GM23338 (cell line): ENCODE results near the gene HRK. TPM values are rescaled to one million over a fixed set of nuclear protein-coding genes. Genes with fewer than 3 reads are reported as not detected.

Experiments used
- ATAC-seq: fragments of 200-7000 bp; cut with Tn5 transposase; 3 replicates; pipeline ENCODE4 v1.9.1; 2020
- DNase-seq: peaks from one replicate; pipeline ENCODE4 v3.0.0-alpha.2; 2015; ENCODE audit warnings: low spot score
- H2AFZ ChIP-seq: fragments of 200-600 bp; sonication (generic); 2 replicates; pipeline ENCODE4 v1.8.0; 2016; ENCODE audit warnings: antibody characterized with exemption, mild to moderate bottlenecking, moderate library complexity
- H3F3A ChIP-seq: fragments of 200-600 bp; sonication (generic); replicated peaks from 2 replicates; pipeline ENCODE4 v1.8.0; 2017; ENCODE audit warnings: antibody characterized with exemption, mixed run types, low read depth
- H3K27ac ChIP-seq: fragments of 200-600 bp; sonication (generic); 2 replicates; pipeline ENCODE4 v1.6.1; 2016; ENCODE audit warnings: low read depth
- H3K27me3 ChIP-seq: fragments of 200-600 bp; sonication (generic); 2 replicates; pipeline ENCODE4 v1.8.0; 2016; ENCODE audit warnings: mild to moderate bottlenecking, mixed run types, moderate library complexity; ENCODE audit not compliant: insufficient read depth
- H3K36me3 ChIP-seq: fragments of 200-600 bp; sonication (generic); 2 replicates; pipeline ENCODE4 v1.8.0; 2016; ENCODE audit warnings: mild to moderate bottlenecking; ENCODE audit not compliant: insufficient read depth
- H3K4me1 ChIP-seq: fragments of 200-600 bp; sonication (generic); 2 replicates; pipeline ENCODE4 v1.8.0; 2016; ENCODE audit warnings: mild to moderate bottlenecking, moderate library complexity; ENCODE audit not compliant: insufficient read depth
- H3K4me2 ChIP-seq: fragments of 200-600 bp; sonication (generic); 2 replicates; pipeline ENCODE4 v1.7.1; 2017; ENCODE audit warnings: mixed run types
- H3K4me3 ChIP-seq: fragments of 200-600 bp; sonication (generic); 2 replicates; pipeline ENCODE4 v1.6.1; 2016; ENCODE audit warnings: mixed run types
- H3K79me2 ChIP-seq: fragments of 200-600 bp; sonication (generic); replicated peaks from 2 replicates; pipeline ENCODE4 v1.8.0; 2017; ENCODE audit warnings: mild to moderate bottlenecking; ENCODE audit not compliant: insufficient read depth
- H3K9me2 ChIP-seq: fragments of 200-600 bp; sonication (generic); 2 replicates; pipeline ENCODE4 v1.8.0; 2017; ENCODE audit not compliant: insufficient read depth
- H4K20me1 ChIP-seq: fragments of 200-600 bp; sonication (generic); replicated peaks from 2 replicates; pipeline ENCODE4 v1.8.0; 2017; ENCODE audit warnings: mild to moderate bottlenecking; ENCODE audit not compliant: insufficient read depth
- H3K27ac Mint-ChIP-seq: 2 replicates; pipeline ENCODE4 v1.8.0; 2020; ENCODE audit warnings: inconsistent platforms, mild to moderate bottlenecking, moderate library complexity, mixed read lengths
- H3K27me3 Mint-ChIP-seq: 3 replicates; pipeline ENCODE4 v1.8.0; 2022; ENCODE audit warnings: low read depth, mild to moderate bottlenecking, moderate library complexity, mixed read lengths, inconsistent platforms; ENCODE audit not compliant: insufficient read depth, poor library complexity
- H3K36me3 Mint-ChIP-seq: 3 replicates; pipeline ENCODE4 v1.8.0; 2021; ENCODE audit warnings: low read depth, mild to moderate bottlenecking, inconsistent platforms, moderate library complexity, mixed read lengths
- H3K4me1 Mint-ChIP-seq: 3 replicates; pipeline ENCODE4 v1.8.0; 2020; ENCODE audit warnings: mild to moderate bottlenecking, inconsistent platforms, mixed read lengths
- H3K4me3 Mint-ChIP-seq: 3 replicates; pipeline ENCODE4 v1.8.0; 2021; ENCODE audit warnings: moderate library complexity, mild to moderate bottlenecking, inconsistent platforms, mixed read lengths
- H3K9me3 Mint-ChIP-seq: 3 replicates; pipeline ENCODE4 v1.8.0; 2020; ENCODE audit warnings: moderate library complexity, mild to moderate bottlenecking, inconsistent platforms, mixed read lengths
- CREB1 ChIP-seq: fragments of 250-450 bp; sonication (Bioruptor Pico); IDR thresholded peaks from 2 replicates; pipeline ENCODE4 v1.5.0; 2020; ENCODE audit warnings: low read depth, mild to moderate bottlenecking, moderate library complexity
- CTCF ChIP-seq, 2 experiments: fragments of 200-600 bp in 1 of 2; sonication (generic) in 1 of 2; conservative IDR thresholded peaks; 2 replicates each; pipeline versions ENCODE4 v1.5.1 to v1.6.1; 2016 to 2017; ENCODE audit warnings: antibody characterized with exemption in 2 of 2, low read depth in 2 of 2, mild to moderate bottlenecking in 2 of 2, moderate library complexity in 1 of 2
- ETS1 ChIP-seq: IDR thresholded peaks from 2 replicates; pipeline ENCODE4 v1.6.1; 2016; ENCODE audit warnings: antibody characterized with exemption
- EZH2phosphoT487 ChIP-seq: fragments of 200-600 bp; sonication (generic); IDR thresholded peaks from one replicate; pipeline ENCODE4 v1.8.1; 2018; ENCODE audit warnings: antibody characterized with exemption; ENCODE audit not compliant: unreplicated experiment
- NANOG ChIP-seq: IDR thresholded peaks from 2 replicates; pipeline ENCODE4 v1.6.1; 2016; ENCODE audit warnings: antibody characterized with exemption, borderline replicate concordance
- POLR2AphosphoS5 ChIP-seq: IDR thresholded peaks from 2 replicates; pipeline ENCODE4 v1.6.1; 2016; ENCODE audit warnings: antibody characterized with exemption, low read depth
- ZNF114 ChIP-seq: fragments of 250-450 bp; sonication (Bioruptor Pico); IDR thresholded peaks from 2 replicates; pipeline ENCODE4 v1.5.0; 2020; ENCODE audit warnings: mild to moderate bottlenecking, moderate library complexity
- polyA plus RNA-seq: library from polyadenylated mRNA; unstranded; fragments of >200 nt; fragmentation: Nextera tagmentation; extraction: Ambion mirVana; gene quantifications from 2 replicates; pipeline ENCODE4 v1.2.1, GENCODE V29; 2016
- total RNA-seq: library from RNA; depleted of rRNA; stranded (reverse); fragments of >200 nt; shearing (Covaris generic); gene quantifications from 2 replicates; pipeline ENCODE4 v1.2.3, GENCODE V29; 2014

The HRK gene
- total and polyA plus RNA-seq, 2 experiments from 2014 or later, result 1.7 to 1.9 TPM

GRCh38 chr12:116915326-116915725 is 34.1 kb upstream of the HRK start (continued):
- TF ChIP-seq CTCF (conservative IDR thresholded peaks at IDR 0.05; ENCODE audit: low read depth in 2 of 2) (no peak), NANOG (no peak), ETS1 (no peak)

GRCh38 chr12:116910645-116911451 is 29.6 kb upstream of the HRK start, which contains the start of gene FBXW8:
FBXW8 (plus strand) TSS chr12:116910950; CDS start chr12:116911038, 88 bp downstream.
- Histone ChIP-seq H3K4me2 (peak within 1 kb of the TSS; percentile 96), H3K4me3 (peak within 1 kb of the TSS; percentile 54), H2AFZ (peak within 1 kb of the TSS; percentile 88), H3K27ac (peak within 1 kb of the TSS; percentile 60), H4K20me1 (peaks cover 8% of the 10 kb centered on the region; the same call in 1 of the 2 replicates), H3K9me2 (no peaks in the 10 kb centered on the region; the same call in 1 of the 2 replicates), H3K79me2 (peaks cover 32% of the 10 kb centered on the region), H3K4me1 (no peaks in the 10 kb centered on the region; the same call in 1 of the 2 replicates), H3F3A (no peaks in the 10 kb centered on the region), H3K27me3 (no peaks in the 10 kb centered on the region), H3K36me3 (no peaks in the 10 kb centered on the region)
- peak; percentile 76 for DNase-seq
- H3K36me3 Mint-ChIP-seq, result peaks cover 18% of the 10 kb centered on the region; the same call in 2 of the 3 replicates
- H3K27ac Mint-ChIP-seq, result peak within 1 kb of the TSS; percentile 91
- peak within 1 kb of the TSS; percentile 88 for H3K4me3 Mint-ChIP-seq
- TF ChIP-seq ZNF114 (CRISPR knock-in tag), result no peak
- 0 out of 2 replicates have a peak, but pooled peaks have one; percentile 32 for TF ChIP-seq CREB1 (CRISPR knock-in tag)
- no peak for TF ChIP-seq EZH2phosphoT487
- TF ChIP-seq POLR2AphosphoS5, result peak; percentile 75
- no peak for TF ChIP-seq CTCF (conservative IDR thresholded peaks at IDR 0.05; ENCODE audit: low read depth in 2 of 2)
- H3K9me3 Mint-ChIP-seq, result no peaks in the 10 kb centered on the region
- H3K4me1 Mint-ChIP-seq, result peaks cover 11% of the 10 kb centered on the region; the same call in 2 of the 3 replicates
- H3K27me3 Mint-ChIP-seq, result peaks cover 10% of the 10 kb centered on the region
- ATAC-seq, result peak; percentile 86
